Heart right ventricle (tissue), 16 donors: ENCODE data around the gene PEX14. TPM values are rescaled to one million over a fixed set of nuclear protein-coding genes. Genes with fewer than 3 reads are reported as not detected.

Experiments
- ATAC-seq, 8 donors: fragments of 200-7000 bp; cut with Tn5 transposase; one replicate each; pipeline ENCODE4 v1.9.1; 2020; ENCODE audit warnings: mild to moderate bottlenecking in 8 of 8, moderate library complexity in 8 of 8, moderate number of reproducible peaks in 1 of 8
- DNase-seq, 2 donors: peaks; one replicate each; pipeline ENCODE4 v3.0.0-alpha.2; 2020
- H3K27ac ChIP-seq, 10 donors: fragments of 200-600 bp; sonication (generic) in 2 of 10; one replicate each; pipeline versions ENCODE4 v1.5.0 to v1.8.0; 2020 to 2022; ENCODE audit warnings: mild to moderate bottlenecking in 3 of 10
- H3K27me3 ChIP-seq, 7 donors: fragments of 200-600 bp; one replicate each; pipeline ENCODE4 v1.8.0; 2021 to 2022; ENCODE audit warnings: mild to moderate bottlenecking in 2 of 7
- H3K36me3 ChIP-seq, 9 donors: fragments of 200-600 bp; sonication (generic) in 1 of 9; one replicate each; pipeline versions ENCODE4 v1.5.0 to v1.8.0; 2020 to 2022; ENCODE audit warnings: mild to moderate bottlenecking in 2 of 9
- H3K4me1 ChIP-seq, 9 donors: fragments of 200-600 bp; sonication (generic) in 1 of 9; one replicate each; pipeline versions ENCODE4 v1.5.0 to v1.8.0; 2020 to 2022; ENCODE audit warnings: mild to moderate bottlenecking in 4 of 9
- H3K4me3 ChIP-seq, 10 donors: fragments of 200-600 bp; sonication (generic) in 2 of 10; one replicate each; pipeline versions ENCODE4 v1.5.0 to v1.8.0; 2020 to 2022; ENCODE audit warnings: mild to moderate bottlenecking in 7 of 10, moderate library complexity in 2 of 10
- H3K9me3 ChIP-seq, 11 donors: fragments of 200-600 bp in 10 of 11; sonication (generic) in 2 of 11; one replicate each; pipeline versions ENCODE4 v1.5.0 to v1.8.0; 2013 to 2022; ENCODE audit warnings: mild to moderate bottlenecking in 2 of 11, control low read depth in 1 of 11, moderate library complexity in 1 of 11
- WGBS, 2 donors: extraction: QIAGEN DNeasy Blood & Tissue Kit; methylation state at CpG; one replicate each; pipeline ENCODE4 v1.1.7; 2013; ENCODE audit warnings: inconsistent platforms in 1 of 2; 5-methylcytosine and 5-hydroxymethylcytosine counted together
- intact Hi-C, 10 donors: fragments of 100-400 bp; cut with DNase I; formaldehyde crosslinking; loops; one replicate each; pipeline versions ENCODE4 v1.11.1 to v1.14.2; 2022
- polyA plus RNA-seq, 2 donors: library from polyadenylated mRNA; stranded (reverse); fragments of 200-250 nt; gene quantifications; one replicate each; pipeline ENCODE4 v1.2.3, GENCODE V29; 2013
- total RNA-seq, 10 donors: library from RNA; stranded (reverse); fragmentation: NEBNext Ultra II Directional in 3 of 10; extraction: Animal tissue kit (Norgen Biotek cat#: 25700) in 3 of 10; gene quantifications; one replicate each; pipeline versions ENCODE4 v1.2.1 to v1.2.4, GENCODE V29; 2021 to 2023
- TF ChIP-seq, protein P1 (sequence below), 9 donors: fragments of 200-600 bp; sonication (generic) in 2 of 9; IDR thresholded peaks; one replicate each; pipeline versions ENCODE4 v1.5.0 to v1.8.0; 2021 to 2022; ENCODE audit warnings: antibody characterized with exemption in 9 of 9, mild to moderate bottlenecking in 5 of 9, moderate library complexity in 1 of 9
- donor health status: Arrhythmogenic right ventricular cardiomyopathy.
- donor health status: ischemic (EF 13 %, LVEDD 7.1; RV severe dilation, severe dysfunction).
- donor health status: healthy with polysubstance abuse.
- donor health status: DM: no; HTN: yes; CAD: no.
- donor health status: DM: no; HTN: no; CAD: no.
- donor health status: ischemic (EF 25% LVEDD 6.9; RV normal size, moderate dysfunction).
- donor health status: ischemic (EF 25% LVEDD 5.7; RV mildly dilated, moderate dysfunction).
- donor health status: healthy.
- donor health status: DM: yes; HTN: yes; CAD: no.
- donor health status: Ischemic cardiomyopathy.
- donor health status: ischemic (EF 35%, LVEDD 5.7; RV mildly dilated, moderate dysfunction).
- donor health status: nonischemic (EF 11% LVEDD 7.7; RV severe dilation, severe dysfunction).
- donor health status: DM: yes; HTN: yes; CAD: no.
- donor health status: PGD.
- donor health status: ischemic (EF 29% LVEDD 5.4; RV normal size, mild dysfunction).
- donor health status: nonischemic (EF 23%, LVEDD 6.1; RV moderate dilation, normal function).

The PEX14 gene
- total and polyA plus RNA-seq, 12 donors: 17.1 to 31.9 (median 21.1) TPM

DNA sequence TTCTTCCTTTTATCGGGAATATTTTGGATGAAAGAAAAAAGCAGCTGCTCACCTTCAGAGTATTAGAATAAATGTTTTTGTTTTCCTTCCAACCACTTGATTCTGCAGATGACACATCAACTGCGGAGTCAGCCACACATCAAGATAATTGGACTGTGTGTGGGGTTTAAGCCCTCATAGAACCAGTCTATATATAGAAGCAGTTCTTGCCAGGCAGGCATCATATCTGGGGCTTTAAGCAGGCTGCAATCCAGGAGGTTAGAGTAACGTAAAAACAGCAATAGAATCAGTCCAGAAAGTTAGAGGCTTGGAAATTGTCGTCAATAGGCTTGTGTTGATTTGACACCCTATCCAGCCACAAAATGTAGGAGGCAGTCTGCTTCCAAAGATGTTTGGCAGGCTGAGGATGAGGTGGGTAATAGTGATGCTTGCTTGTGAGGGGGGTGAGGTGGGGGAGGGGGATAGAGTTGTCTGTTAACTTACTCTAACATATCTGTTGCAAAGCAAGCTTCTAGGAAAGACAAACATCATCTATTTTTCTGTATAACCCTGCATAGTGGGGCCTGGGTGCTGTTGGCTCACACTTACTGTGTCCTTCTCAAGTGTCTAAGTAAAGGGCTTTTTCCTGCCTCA is 64.8 kb downstream of the PEX14 start:
- Histone ChIP-seq H3K27ac (peak overlapping the region in 9 of 10 donors; percentile 18 to 79 (median 63)), H3K36me3 (peaks cover 0 to 26% (median 0%) of the 10 kb centered on the region in 9 donors), H3K4me3 (no peak overlapping the region), H3K9me3 (no peaks in the 10 kb centered on the region), H3K27me3 (no peaks in the 10 kb centered on the region), H3K4me1 (peaks cover 9 to 43% (median 29%) of the 10 kb centered on the region in 9 donors)
- DNase-seq: no peak
- TF ChIP-seq, protein P1, sequence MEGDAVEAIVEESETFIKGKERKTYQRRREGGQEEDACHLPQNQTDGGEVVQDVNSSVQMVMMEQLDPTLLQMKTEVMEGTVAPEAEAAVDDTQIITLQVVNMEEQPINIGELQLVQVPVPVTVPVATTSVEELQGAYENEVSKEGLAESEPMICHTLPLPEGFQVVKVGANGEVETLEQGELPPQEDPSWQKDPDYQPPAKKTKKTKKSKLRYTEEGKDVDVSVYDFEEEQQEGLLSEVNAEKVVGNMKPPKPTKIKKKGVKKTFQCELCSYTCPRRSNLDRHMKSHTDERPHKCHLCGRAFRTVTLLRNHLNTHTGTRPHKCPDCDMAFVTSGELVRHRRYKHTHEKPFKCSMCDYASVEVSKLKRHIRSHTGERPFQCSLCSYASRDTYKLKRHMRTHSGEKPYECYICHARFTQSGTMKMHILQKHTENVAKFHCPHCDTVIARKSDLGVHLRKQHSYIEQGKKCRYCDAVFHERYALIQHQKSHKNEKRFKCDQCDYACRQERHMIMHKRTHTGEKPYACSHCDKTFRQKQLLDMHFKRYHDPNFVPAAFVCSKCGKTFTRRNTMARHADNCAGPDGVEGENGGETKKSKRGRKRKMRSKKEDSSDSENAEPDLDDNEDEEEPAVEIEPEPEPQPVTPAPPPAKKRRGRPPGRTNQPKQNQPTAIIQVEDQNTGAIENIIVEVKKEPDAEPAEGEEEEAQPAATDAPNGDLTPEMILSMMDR (IDR thresholded peaks at IDR 0.05): no peak
- WGBS, 2 donors: 43 to 64% methylated on average over 4 of the region's 4 CpGs
- intact Hi-C loops: loop anchor here in 2 of 10 donors (2.0 to 10.0 kb wide), 3 partner anchors 25 to 255 kb away; partner anchors contain the start of gene CASZ1 (in 1 of the 2)
- peak in 6 of 8 donors; percentile 26 to 84 (median 66) for ATAC-seq

DNA sequence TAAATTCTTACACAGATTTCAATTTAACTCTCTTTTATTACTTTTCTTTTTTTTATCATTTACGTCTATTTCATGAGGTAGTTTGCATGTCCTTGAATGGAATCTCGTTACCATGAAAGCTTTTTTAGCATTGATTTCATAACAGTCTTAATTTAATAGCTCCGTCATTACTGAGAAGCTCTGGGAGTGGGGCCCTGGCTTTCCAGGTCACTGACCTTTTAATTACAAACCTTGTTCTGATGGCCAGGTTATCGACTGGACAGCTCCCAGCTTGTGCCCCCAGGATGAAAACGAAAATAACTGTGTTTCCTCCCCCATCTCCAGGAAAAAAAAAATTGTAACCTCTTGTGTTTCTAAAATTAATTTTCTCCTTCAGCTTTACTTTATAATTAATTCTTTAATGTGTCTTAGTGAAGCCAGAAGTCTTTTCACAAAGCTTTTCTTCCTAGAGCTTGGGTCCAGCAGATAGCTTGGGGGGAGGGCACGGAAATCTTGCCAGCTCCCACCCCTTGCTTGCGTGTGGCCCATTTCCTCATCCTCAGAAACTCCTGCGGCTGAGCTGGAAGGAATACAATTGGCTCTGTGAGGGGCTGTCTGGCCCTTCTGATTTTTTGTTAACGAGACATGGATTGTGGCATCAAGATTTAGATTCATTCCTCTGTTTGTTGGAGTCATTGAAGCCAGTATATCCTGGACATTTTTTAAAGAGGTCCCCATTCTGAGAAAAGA is 65.7 kb downstream of the PEX14 start:
- 33 to 35% methylated on average over 9 of the region's 9 CpGs for WGBS, 2 donors
- TF ChIP-seq, protein P1 (IDR thresholded peaks at IDR 0.05): no peak
- Histone ChIP-seq H3K9me3 (no peaks in the 10 kb centered on the region), H3K4me1 (peaks cover 9 to 43% (median 29%) of the 10 kb centered on the region in 9 donors), H3K4me3 (peak overlapping the region in 1 of 10 donors; percentile 4), H3K27ac (peak overlapping the region in 9 of 10 donors; percentile 17 to 79 (median 63)), H3K27me3 (no peaks in the 10 kb centered on the region), H3K36me3 (peaks cover 0 to 26% (median 0%) of the 10 kb centered on the region in 9 donors)
- ATAC-seq: peak in 7 of 8 donors; percentile 70 to 84 (median 81)
- peak; percentile 31 to 51 for DNase-seq
- intact Hi-C loops: loop anchor here in 1 of 10 donors (10.0 kb wide), 1 partner anchor 64 kb away; no protein-coding TSS in a partner anchor

DNA sequence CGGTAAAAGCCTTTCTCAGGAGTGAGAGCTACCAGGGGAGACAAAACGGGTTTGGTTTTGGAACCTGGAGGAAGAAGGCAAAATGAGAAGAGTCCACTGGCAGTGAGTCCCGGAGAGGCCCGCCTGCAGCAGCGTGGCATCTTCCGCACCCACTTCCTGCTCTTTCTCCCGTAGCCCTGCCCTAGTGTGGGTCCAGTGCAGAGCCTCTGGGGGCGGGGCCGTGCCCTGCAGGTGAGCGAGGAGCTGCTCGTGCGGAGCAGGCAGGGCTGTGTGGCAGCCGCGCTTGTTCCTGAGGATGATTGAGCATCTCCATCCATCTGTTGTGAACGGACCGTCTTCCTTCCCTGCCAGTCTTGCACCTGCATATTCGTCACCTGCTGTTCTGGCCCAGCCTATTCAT is 66.5 kb downstream of the PEX14 start:
- H3K27ac ChIP-seq: peak overlapping the region in 8 of 10 donors; percentile 18 to 79 (median 65)

DNA sequence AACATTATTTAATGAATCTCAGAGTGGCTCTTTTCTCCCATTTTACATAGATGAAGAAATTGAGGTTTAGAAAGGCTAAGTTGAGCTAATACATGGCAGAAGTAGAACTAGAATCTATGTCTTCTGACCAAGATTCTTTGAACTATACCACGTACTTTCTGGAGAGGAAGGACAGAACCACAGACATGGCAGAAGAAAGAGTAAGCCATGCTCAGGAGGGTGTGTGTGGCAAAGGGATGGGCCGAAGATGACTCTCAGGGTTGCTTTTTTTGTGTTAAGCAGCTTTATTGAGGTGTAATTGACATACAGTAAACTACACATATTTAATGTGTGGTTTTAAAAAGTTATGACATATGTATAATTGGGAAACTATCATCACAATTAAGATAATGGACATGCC is 69.5 kb downstream of the PEX14 start:
- Histone ChIP-seq H3K4me3 (no peak overlapping the region), H3K36me3 (peaks cover 0 to 11% (median 0%) of the 10 kb centered on the region in 9 donors), H3K4me1 (peaks cover 7 to 26% (median 22%) of the 10 kb centered on the region in 9 donors), H3K27me3 (no peaks in the 10 kb centered on the region), H3K27ac (no peak overlapping the region), H3K9me3 (no peaks in the 10 kb centered on the region)
- intact Hi-C loops: loop anchor here in 1 of 10 donors (10.0 kb wide), 1 partner anchor 61 kb away; no protein-coding TSS in a partner anchor
- TF ChIP-seq, protein P1 (IDR thresholded peaks at IDR 0.05): no peak
- 46 to 52% methylated on average over 2 of the region's 2 CpGs for WGBS, 2 donors
- ATAC-seq (no peak), DNase-seq (no peak)

More for the DNA sequence above, 66.5 kb downstream of the PEX14 start:
- H3K4me1 ChIP-seq: peaks cover 9 to 43% (median 29%) of the 10 kb centered on the region in 9 donors
- TF ChIP-seq, protein P1 (IDR thresholded peaks at IDR 0.05): no peak
- peaks cover 0 to 22% (median 0%) of the 10 kb centered on the region in 9 donors for H3K36me3 ChIP-seq
- H3K4me3 ChIP-seq: no peak overlapping the region
- H3K27me3 ChIP-seq: no peaks in the 10 kb centered on the region
- peak in 2 of 8 donors; percentile 20 to 48 for ATAC-seq
- WGBS, 2 donors: 85 to 93% methylated on average over 17 of the region's 17 CpGs
- intact Hi-C loops: loop anchor here in 1 of 10 donors (10.0 kb wide), 1 partner anchor 64 kb away; no protein-coding TSS in a partner anchor
- H3K9me3 ChIP-seq: no peaks in the 10 kb centered on the region
- DNase-seq: no peak
